Measurements from ENCODE around the gene C20orf141.

C20orf141 gene

DNA sequence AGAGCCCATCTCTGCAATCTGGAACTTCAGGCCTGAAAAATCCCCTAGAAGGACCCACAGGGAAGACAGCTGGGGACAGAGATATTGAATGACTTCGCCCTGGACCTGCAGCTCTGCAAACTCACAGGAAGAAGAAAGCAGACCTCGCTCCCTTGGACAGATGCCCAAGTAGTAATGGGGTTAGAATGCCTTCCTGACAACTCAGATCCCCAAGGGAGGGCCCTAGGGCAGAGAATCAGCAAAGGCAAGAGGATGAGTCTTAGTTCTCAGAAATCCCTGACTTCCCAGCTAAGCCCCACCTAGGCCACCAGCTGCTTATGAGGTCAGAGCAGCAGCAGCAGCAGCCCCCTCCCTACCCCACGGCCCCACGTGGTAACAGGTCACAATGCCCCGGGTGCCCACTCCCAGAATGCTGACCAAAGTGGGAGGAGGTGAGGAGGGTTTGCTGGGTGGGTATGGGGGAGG, at the start of gene C20orf141:
TSS of gene C20orf141 (plus strand) at position 401 of the 465 bp plus-strand sequence. CDS start 198 bp downstream, outside the sequence.
- no peak within 1 kb of the TSS for H3K27ac ChIP-seq
- no peak for TF ChIP-seq CTCF (conservative IDR thresholded peaks at IDR 0.05)

GRCh38 chr20:2767768-2768631, 46.8 kb upstream of the C20orf141 start:
- TF ChIP-seq CTCF (conservative IDR thresholded peaks at IDR 0.05), result no peak
- peak overlapping the region; percentile 98 for H3K27ac ChIP-seq

DNA sequence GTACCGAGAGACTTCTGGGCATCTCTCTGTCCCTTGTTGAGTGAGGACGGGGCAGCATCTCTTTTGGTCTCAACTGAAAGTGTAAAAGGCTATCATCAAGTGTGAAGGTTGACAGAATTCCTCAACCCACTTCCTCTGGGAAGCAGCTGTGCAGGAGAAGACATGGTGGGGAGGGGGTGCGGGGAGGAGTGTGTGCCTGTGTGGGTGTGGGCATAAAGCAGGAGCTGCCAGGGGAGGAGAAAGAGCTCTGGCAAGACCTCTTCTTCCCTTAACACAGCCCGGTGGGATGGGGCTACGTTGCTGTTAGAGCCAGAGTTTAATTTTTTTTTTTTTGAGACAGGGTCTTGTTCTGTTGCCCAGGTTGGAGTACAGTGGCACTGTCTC, 46.2 kb upstream of the C20orf141 start:
- no peak for TF ChIP-seq CTCF (conservative IDR thresholded peaks at IDR 0.05)
- H3K27ac ChIP-seq, result peak overlapping the region; percentile 98

DNA sequence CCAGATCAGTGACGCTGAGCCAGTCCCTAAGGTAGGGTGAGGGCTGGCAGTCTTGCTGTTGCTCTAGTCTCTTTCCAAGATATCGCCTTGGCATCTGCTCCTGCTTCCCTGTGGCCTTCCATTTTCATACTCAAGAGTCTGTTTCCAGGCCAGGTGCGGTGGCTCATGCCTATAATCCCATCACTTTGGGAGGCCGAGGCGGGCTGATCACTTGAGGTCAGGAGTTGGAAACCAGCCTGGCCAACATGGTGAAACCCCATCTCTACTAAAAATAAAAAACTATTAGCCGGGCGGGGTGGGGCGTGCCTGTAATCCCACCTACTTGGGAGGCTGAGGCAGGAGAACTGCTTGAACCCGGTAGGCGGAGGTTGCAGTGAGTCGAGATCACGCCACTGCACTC, 44.7 kb upstream of the C20orf141 start:
- peak overlapping the region; percentile 98; the same call in 1 of the 2 replicates for H3K27ac ChIP-seq

DNA sequence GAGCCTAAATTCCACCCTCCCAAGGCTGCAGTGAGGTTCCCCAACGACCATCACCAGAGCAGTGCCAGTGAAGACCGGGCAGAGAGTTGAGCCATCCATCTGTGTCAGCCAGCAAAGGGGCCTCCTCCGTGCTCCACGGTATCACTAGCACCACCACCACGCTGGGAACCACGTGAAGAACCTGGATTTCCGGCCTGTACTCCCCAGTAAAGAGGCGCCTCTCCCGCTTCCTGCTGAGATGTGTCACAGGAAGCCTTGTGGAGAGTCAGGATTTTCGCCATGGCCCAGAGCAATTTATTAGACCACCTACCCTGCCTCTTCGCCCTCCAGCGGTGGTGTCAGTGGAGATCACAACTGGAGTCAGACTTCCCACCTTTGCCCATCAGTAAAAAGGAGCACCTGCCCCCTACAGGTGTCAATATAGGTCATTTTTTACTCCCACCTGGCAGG, 43.1 kb upstream of the C20orf141 start:
- no peak overlapping the region; the same call in 1 of the 2 replicates for H3K27ac ChIP-seq
- TF ChIP-seq CTCF (conservative IDR thresholded peaks at IDR 0.05), result no peak

- no peak overlapping the region for H3K27ac ChIP-seq
- TF ChIP-seq CTCF (conservative IDR thresholded peaks at IDR 0.05), result no peak
Measured at GRCh38 chr20:2773812-2774211, 41.0 kb upstream of the C20orf141 start.

DNA sequence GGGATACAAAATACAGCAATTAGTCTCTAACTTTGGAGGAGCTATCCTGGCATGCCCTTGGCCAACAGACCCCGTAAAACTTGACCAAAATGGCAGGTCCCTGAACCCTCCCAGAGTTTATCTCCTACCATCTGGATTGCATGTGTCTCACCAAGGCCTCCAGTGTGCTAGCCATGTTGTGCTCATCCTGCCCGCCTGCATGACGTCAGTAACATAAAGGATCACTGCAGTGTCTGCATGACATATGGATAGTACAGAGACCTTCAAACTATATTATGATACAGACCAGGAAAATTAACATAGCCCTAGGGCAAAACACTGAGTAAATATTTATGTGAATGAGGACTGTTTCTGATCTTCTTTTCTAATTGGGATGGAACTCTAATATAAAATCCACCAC, 39.6 kb upstream of the C20orf141 start:
- no peak overlapping the region for H3K27ac ChIP-seq
- no peak for TF ChIP-seq CTCF (conservative IDR thresholded peaks at IDR 0.05)

Data from VCaP (cell line).